ENCODE data around the gene ACAD9.

DNA sequence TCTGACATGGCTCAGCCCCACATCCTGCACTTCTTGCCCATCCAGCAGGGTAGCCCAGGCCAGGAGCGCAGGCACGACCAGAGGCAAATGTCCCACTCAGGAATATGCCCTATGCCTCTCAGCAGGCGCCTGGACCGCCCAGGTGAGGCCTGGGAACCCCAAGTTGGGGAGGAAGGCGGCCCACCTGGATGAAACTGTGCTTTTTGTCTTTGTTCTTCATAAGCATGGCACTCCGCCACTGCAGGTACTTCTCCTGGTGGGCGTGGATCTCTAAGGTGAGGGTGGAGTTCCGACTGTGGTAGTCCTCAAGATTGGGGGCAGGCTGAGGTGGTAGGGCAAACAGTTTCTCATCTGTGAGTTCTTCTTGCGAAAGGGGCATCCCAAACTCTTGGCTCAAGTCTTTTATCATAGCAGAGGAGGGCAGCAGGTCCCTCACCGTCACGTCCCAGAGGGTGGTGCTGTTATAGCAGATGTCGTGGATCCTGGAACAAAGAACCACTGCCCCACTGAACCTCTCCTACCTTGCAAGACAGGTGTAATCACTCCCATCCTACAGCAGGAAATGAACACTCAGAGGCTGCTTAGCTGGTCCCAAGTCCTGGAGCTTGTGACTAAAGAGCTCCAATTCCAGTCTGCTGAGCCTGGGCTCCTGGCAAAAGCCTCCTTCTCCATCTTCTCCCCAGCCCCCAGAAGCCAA, 53.2 kb downstream of the ACAD9 start:
- TF ChIP-seq POLR2A (IDR thresholded peaks at IDR 0.05; ENCODE audit: low read depth) (no peak), CTCF (IDR thresholded peaks at IDR 0.05) (no peak), POLR2AphosphoS5 (IDR thresholded peaks at IDR 0.05) (no peak)
